SJCRH30 (cell line): Measurements from ENCODE around the gene FREM1. TPM values are rescaled to one million over a fixed set of nuclear protein-coding genes. Genes with fewer than 3 reads are reported as not detected.

Experiments
- DNase-seq, 2 experiments: peaks; one replicate each; pipeline ENCODE4 v3.0.0-alpha.2; 2015 to 2020
- H3K27ac ChIP-seq: fragments of 250-450 bp; sonication (Bioruptor Pico); 2 replicates; pipeline ENCODE4 v1.5.1; 2020; ENCODE audit warnings: mild to moderate bottlenecking, moderate library complexity
- H3K27me3 ChIP-seq: fragments of 250-450 bp; sonication (Bioruptor Pico); 2 replicates; pipeline ENCODE4 v1.5.1; 2020; ENCODE audit warnings: mild to moderate bottlenecking, moderate library complexity
- H3K36me3 ChIP-seq: fragments of 250-450 bp; sonication (Bioruptor Pico); 2 replicates; pipeline ENCODE4 v1.5.1; 2020; ENCODE audit warnings: mild to moderate bottlenecking, moderate library complexity
- H3K4me1 ChIP-seq: fragments of 250-450 bp; sonication (Bioruptor Pico); 2 replicates; pipeline ENCODE4 v1.5.1; 2020; ENCODE audit warnings: mild to moderate bottlenecking, moderate library complexity
- H3K4me3 ChIP-seq: fragments of 250-450 bp; sonication (Bioruptor Pico); 2 replicates; pipeline ENCODE4 v1.5.1; 2020; ENCODE audit warnings: mild to moderate bottlenecking, moderate library complexity
- H3K9me3 ChIP-seq: fragments of 250-450 bp; sonication (Bioruptor Pico); replicated peaks from 2 replicates; pipeline ENCODE4 v1.5.1; 2020; ENCODE audit warnings: mild to moderate bottlenecking, moderate library complexity
- total RNA-seq: library from RNA; depleted of rRNA; stranded (reverse); fragments of >200 nt; shearing (Covaris generic); gene quantifications from 2 replicates; pipeline ENCODE4 v1.2.3, GENCODE V29; 2014

The FREM1 gene
- total RNA-seq, 1 experiment from 2014 or later = 12.4 TPM

GRCh38 chr9:14719231-14719923 is 190.9 kb downstream of the FREM1 start:
- DNase-seq = no peak
- H3K9me3 ChIP-seq = no peaks in the 10 kb centered on the region
- no peaks in the 10 kb centered on the region for H3K36me3 ChIP-seq
- H3K27ac ChIP-seq = no peak overlapping the region
- no peaks in the 10 kb centered on the region for H3K27me3 ChIP-seq
- H3K4me3 ChIP-seq = no peak overlapping the region
- H3K4me1 ChIP-seq = peaks cover 9% of the 10 kb centered on the region; the same call in 1 of the 2 replicates

GRCh38 chr9:14715102-14715501 is 195.1 kb downstream of the FREM1 start:
- Histone ChIP-seq H3K27ac (no peak overlapping the region), H3K36me3 (no peaks in the 10 kb centered on the region)

GRCh38 chr9:14713187-14713767 is 197.0 kb downstream of the FREM1 start:
- Histone ChIP-seq H3K36me3 (no peaks in the 10 kb centered on the region), H3K4me1 (peaks cover 6% of the 10 kb centered on the region; the same call in 1 of the 2 replicates), H3K9me3 (0 out of 2 replicates have a peak, but pooled peaks cover 3% of the 10 kb centered on the region), H3K4me3 (no peak overlapping the region), H3K27me3 (no peaks in the 10 kb centered on the region), H3K27ac (no peak overlapping the region)
- no peak for DNase-seq

More at GRCh38 chr9:14715102-14715501, 195.1 kb downstream of the FREM1 start:
- Histone ChIP-seq H3K27me3 (no peaks in the 10 kb centered on the region), H3K4me3 (no peak overlapping the region), H3K4me1 (peaks cover 6% of the 10 kb centered on the region; the same call in 1 of the 2 replicates), H3K9me3 (0 out of 2 replicates have a peak, but pooled peaks cover 2% of the 10 kb centered on the region)
- peak; percentile 11 to 18 for DNase-seq

GRCh38 chr9:14710804-14711203 is 199.4 kb downstream of the FREM1 start:
- Histone ChIP-seq H3K9me3 (peaks cover 9% of the 10 kb centered on the region; the same call in 1 of the 2 replicates), H3K4me3 (no peak overlapping the region), H3K4me1 (peaks cover 6% of the 10 kb centered on the region; the same call in 1 of the 2 replicates), H3K36me3 (no peaks in the 10 kb centered on the region), H3K27me3 (no peaks in the 10 kb centered on the region), H3K27ac (no peak overlapping the region)
- no peak for DNase-seq

GRCh38 chr9:14706530-14707140 is 203.6 kb downstream of the FREM1 start:
- Histone ChIP-seq H3K36me3 (no peaks in the 10 kb centered on the region), H3K9me3 (peaks cover 9% of the 10 kb centered on the region; the same call in 1 of the 2 replicates), H3K4me3 (no peak overlapping the region), H3K27me3 (no peaks in the 10 kb centered on the region), H3K4me1 (peaks cover 3% of the 10 kb centered on the region; the same call in 1 of the 2 replicates), H3K27ac (no peak overlapping the region)
- DNase-seq = no peak

GRCh38 chr9:14705079-14705478 is 205.1 kb downstream of the FREM1 start:
- Histone ChIP-seq H3K27ac (no peak overlapping the region), H3K4me3 (no peak overlapping the region), H3K9me3 (peaks cover 6% of the 10 kb centered on the region; the same call in 1 of the 2 replicates), H3K27me3 (no peaks in the 10 kb centered on the region), H3K36me3 (no peaks in the 10 kb centered on the region), H3K4me1 (no peaks in the 10 kb centered on the region)
- DNase-seq = no peak

- Histone ChIP-seq H3K27me3 (no peaks in the 10 kb centered on the region), H3K4me3 (no peak overlapping the region), H3K27ac (no peak overlapping the region), H3K36me3 (no peaks in the 10 kb centered on the region), H3K4me1 (no peaks in the 10 kb centered on the region), H3K9me3 (peaks cover 6% of the 10 kb centered on the region; the same call in 1 of the 2 replicates)
- DNase-seq = no peak
These were observed 205.9 kb downstream of the FREM1 start for GRCh38 chr9:14704281-14704680.

GRCh38 chr9:14702200-14702720 is 208.0 kb downstream of the FREM1 start:
- Histone ChIP-seq H3K36me3 (no peaks in the 10 kb centered on the region), H3K27ac (no peak overlapping the region), H3K27me3 (no peaks in the 10 kb centered on the region), H3K4me1 (no peaks in the 10 kb centered on the region), H3K9me3 (no peaks in the 10 kb centered on the region), H3K4me3 (no peak overlapping the region)
- DNase-seq = no peak

GRCh38 chr9:14693251-14693861 is 216.9 kb downstream of the FREM1 start, which contains the start of gene ZDHHC21:
Gene ZDHHC21 (minus strand): TSS chr9:14693432. CDS start chr9:14674340, 19,092 bp downstream.
- Histone ChIP-seq H3K36me3 (peaks cover 9% of the 10 kb centered on the region; the same call in 1 of the 2 replicates), H3K9me3 (no peaks in the 10 kb centered on the region), H3K27me3 (no peaks in the 10 kb centered on the region), H3K27ac (no peak within 1 kb of the TSS), H3K4me1 (no peaks in the 10 kb centered on the region), H3K4me3 (peak within 1 kb of the TSS; percentile 72)
- DNase-seq = peak; percentile 65 to 66

GRCh38 chr9:14692470-14693250 is 217.6 kb downstream of the FREM1 start:
- Histone ChIP-seq H3K27ac (no peak overlapping the region), H3K4me3 (peak overlapping the region; percentile 72), H3K9me3 (no peaks in the 10 kb centered on the region), H3K36me3 (peaks cover 9% of the 10 kb centered on the region), H3K4me1 (no peaks in the 10 kb centered on the region), H3K27me3 (no peaks in the 10 kb centered on the region)
- peak; percentile 16 to 22 for DNase-seq

GRCh38 chr9:14690948-14691730 is 219.1 kb downstream of the FREM1 start:
- H3K9me3 ChIP-seq = no peaks in the 10 kb centered on the region
- no peak overlapping the region for H3K27ac ChIP-seq
- H3K27me3 ChIP-seq = no peaks in the 10 kb centered on the region
- no peak for DNase-seq
- peaks cover 9% of the 10 kb centered on the region for H3K36me3 ChIP-seq
- no peaks in the 10 kb centered on the region for H3K4me1 ChIP-seq
- H3K4me3 ChIP-seq = no peak overlapping the region

- no peaks in the 10 kb centered on the region for H3K27me3 ChIP-seq
- no peak overlapping the region for H3K27ac ChIP-seq
- peaks cover 9% of the 10 kb centered on the region for H3K36me3 ChIP-seq
- no peak overlapping the region for H3K4me3 ChIP-seq
- no peak for DNase-seq
- H3K4me1 ChIP-seq = no peaks in the 10 kb centered on the region
- H3K9me3 ChIP-seq = no peaks in the 10 kb centered on the region
These were observed 223.0 kb downstream of the FREM1 start for GRCh38 chr9:14687042-14687719.

- Histone ChIP-seq H3K36me3 (peaks cover 9% of the 10 kb centered on the region), H3K27me3 (no peaks in the 10 kb centered on the region), H3K4me1 (no peaks in the 10 kb centered on the region), H3K4me3 (no peak overlapping the region), H3K9me3 (no peaks in the 10 kb centered on the region), H3K27ac (no peak overlapping the region)
- no peak for DNase-seq
These were observed 224.1 kb downstream of the FREM1 start for GRCh38 chr9:14686168-14686567.
